Mucosa of descending colon (tissue), 3 donors: ENCODE results near the gene BTBD1. TPM values are rescaled to one million over a fixed set of nuclear protein-coding genes. Genes with fewer than 3 reads are reported as not detected.

Experiments
- ATAC-seq: fragments of 200-7000 bp; cut with Tn5 transposase; one replicate; pipeline ENCODE4 v1.9.1; 2020; ENCODE audit warnings: mild to moderate bottlenecking, moderate library complexity
- DNase-seq, 3 donors: peaks; one replicate each; pipeline ENCODE4 v3.0.0-alpha.2; 2020
- H3K36me3 ChIP-seq: fragments of 200-600 bp; one replicate; pipeline ENCODE4 v1.8.0; 2021; ENCODE audit warnings: low read depth, mild to moderate bottlenecking
- H3K4me1 ChIP-seq: fragments of 200-600 bp; one replicate; pipeline ENCODE4 v1.8.0; 2021; ENCODE audit warnings: low read depth, mild to moderate bottlenecking
- H3K4me3 ChIP-seq: fragments of 200-600 bp; one replicate; pipeline ENCODE4 v1.8.0; 2021; ENCODE audit warnings: mild to moderate bottlenecking
- H3K9me3 ChIP-seq: fragments of 200-600 bp; one replicate; pipeline ENCODE4 v1.8.0; 2021; ENCODE audit warnings: mild to moderate bottlenecking
- CTCF ChIP-seq: fragments of 200-600 bp; IDR thresholded peaks from one replicate; pipeline ENCODE4 v1.8.0; 2022; ENCODE audit warnings: antibody characterized with exemption, mild to moderate bottlenecking
- intact Hi-C, 2 donors: fragments of 100-400 bp; cut with DNase I in 1 of 2; cut with micrococcal nuclease in 1 of 2; formaldehyde crosslinking; loops; one replicate each; pipeline versions ENCODE4 v1.11.0 to v1.11.1; 2022; cut with DNase I, micrococcal nuclease
- total RNA-seq, 3 donors: library from RNA; stranded (reverse); fragmentation: NEBNext Ultra II Directional in 2 of 3; extraction: Animal tissue kit (Norgen Biotek cat#: 25700) in 2 of 3; gene quantifications; one replicate each; pipeline versions ENCODE4 v1.2.1 to v1.2.4, GENCODE V29; 2021 to 2023
- donor health status: DM: no; HTN: no; CAD: no; lungs with moderate emphysema.
- donor health status: DM: no; HTN: no; CAD: no.
- donor health status: DM: no; HTN: yes; CAD: no.

BTBD1 gene
- total RNA-seq, 3 donors from 2014 or later: 50.9 to 57.8 (median 53.7) TPM

GRCh38 chr15:83102346-83102745 lies 35.3 kb upstream of the BTBD1 start:
- ATAC-seq: no peak

DNA sequence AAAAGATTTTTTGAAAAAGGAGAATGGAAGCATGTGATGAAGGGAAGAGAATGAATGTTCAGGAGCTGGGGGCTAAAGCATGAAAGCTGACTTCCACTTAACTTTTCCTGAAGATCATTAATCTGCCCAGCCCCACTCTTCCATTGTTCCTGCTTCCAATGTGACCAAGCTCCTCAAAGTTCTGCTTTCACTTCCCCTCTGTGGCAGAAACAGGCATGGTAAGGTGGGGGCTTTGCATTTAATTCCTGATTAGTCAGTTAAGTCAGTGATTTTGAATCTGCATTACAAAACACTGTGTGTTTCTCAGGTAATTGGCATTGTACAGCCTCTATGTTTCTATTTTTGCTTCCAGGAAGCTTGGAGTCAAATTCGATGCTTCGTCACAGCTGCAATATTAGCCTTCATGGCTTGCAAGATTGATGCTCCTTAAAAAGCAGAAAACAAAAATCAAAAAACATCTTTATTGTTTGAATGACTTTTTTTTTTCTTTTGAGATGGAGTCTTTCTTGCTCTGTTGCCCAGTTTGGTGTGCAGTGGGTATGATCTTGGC lies 33.1 kb upstream of the BTBD1 start:
- no peaks in the 10 kb centered on the region for H3K4me1 ChIP-seq
- DNase-seq (peak in 1 of 3 donors; percentile 21), ATAC-seq (no peak)
- intact Hi-C loops: no loop called here
- H3K9me3 ChIP-seq: no peaks in the 10 kb centered on the region
- no peaks in the 10 kb centered on the region for H3K36me3 ChIP-seq
- no peak overlapping the region for H3K4me3 ChIP-seq
- TF ChIP-seq CTCF: no peak

More at GRCh38 chr15:83102346-83102745, 35.3 kb upstream of the BTBD1 start:
- Histone ChIP-seq H3K9me3 (no peaks in the 10 kb centered on the region), H3K4me3 (no peak overlapping the region), H3K4me1 (no peaks in the 10 kb centered on the region), H3K36me3 (no peaks in the 10 kb centered on the region)
- TF ChIP-seq CTCF: no peak
- intact Hi-C loops: no loop called here
- no peak for DNase-seq

- no peaks in the 10 kb centered on the region for H3K36me3 ChIP-seq
- intact Hi-C loops: no loop called here
- no peaks in the 10 kb centered on the region for H3K4me1 ChIP-seq
- no peak for TF ChIP-seq CTCF
- no peak overlapping the region for H3K4me3 ChIP-seq
- H3K9me3 ChIP-seq: no peaks in the 10 kb centered on the region
- DNase-seq: no peak
- ATAC-seq: no peak
These were observed 32.2 kb upstream of the BTBD1 start for GRCh38 chr15:83099290-83099689.

- no peak for DNase-seq
- Histone ChIP-seq H3K4me1 (no peaks in the 10 kb centered on the region), H3K4me3 (no peak overlapping the region), H3K9me3 (no peaks in the 10 kb centered on the region), H3K36me3 (no peaks in the 10 kb centered on the region)
- no peak for ATAC-seq
- no peak for TF ChIP-seq CTCF
- intact Hi-C loops: no loop called here
These were observed 31.0 kb upstream of the BTBD1 start for GRCh38 chr15:83098079-83098478.

DNA sequence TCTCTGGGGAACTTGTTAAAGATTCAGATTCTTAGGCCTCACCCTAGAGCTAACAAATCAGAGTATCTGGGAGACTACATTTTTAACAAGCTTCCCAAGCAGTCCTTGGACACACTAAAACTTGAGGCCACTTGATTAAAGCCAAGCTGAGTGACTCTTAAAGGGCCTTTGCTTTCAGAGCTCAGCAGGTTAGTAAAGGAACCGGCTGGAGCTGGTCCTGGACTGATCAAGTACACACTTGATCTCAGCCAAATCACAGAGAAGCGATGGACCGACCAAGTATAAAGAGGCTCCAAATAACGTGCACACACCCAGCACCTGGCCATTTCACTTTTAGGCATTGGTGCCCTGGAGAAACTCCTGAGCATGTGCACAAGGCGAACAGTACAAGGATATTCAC lies 27.5 kb upstream of the BTBD1 start:
- no peak for DNase-seq
- no peaks in the 10 kb centered on the region for H3K4me1 ChIP-seq
- no peaks in the 10 kb centered on the region for H3K36me3 ChIP-seq
- no peaks in the 10 kb centered on the region for H3K9me3 ChIP-seq
- TF ChIP-seq CTCF: no peak
- H3K4me3 ChIP-seq: no peak overlapping the region
- intact Hi-C loops: no loop called here
- no peak for ATAC-seq
